HepG2 (cell line): ENCODE measurements around the gene PDXDC1. TPM values are rescaled to one million over a fixed set of nuclear protein-coding genes. Genes with fewer than 3 reads are reported as not detected.

Experiments
- ATF2 ChIP-seq: sonication (generic); formaldehyde crosslinking; IDR thresholded peaks from 2 replicates; pipeline ENCODE4 v1.4.0; 2020; ENCODE audit warnings: missing genetic modification reagents
- CBFB ChIP-seq: sonication (generic); formaldehyde crosslinking; IDR thresholded peaks from 2 replicates; pipeline ENCODE4 v1.4.0; 2020; ENCODE audit warnings: missing genetic modification reagents
- CBX2 ChIP-seq, 2 experiments: fragments of 200-600 bp in 1 of 2; sonication (generic); formaldehyde crosslinking in 1 of 2; IDR thresholded peaks; 2 replicates each; pipeline versions ENCODE4 v1.7.0 to v1.8.1; 2018 to 2022; ENCODE audit warnings: low read depth in 2 of 2, low read length in 1 of 2, mild to moderate bottlenecking in 1 of 2, missing genetic modification reagents in 1 of 2
- GABPB1 ChIP-seq: IDR thresholded peaks from 2 replicates; pipeline ENCODE4 v1.6.1; 2016; ENCODE audit warnings: mild to moderate bottlenecking, missing genetic modification reagents, moderate library complexity, missing compliant biosample characterization
- HNRNPLL ChIP-seq: fragments of 200-400 bp; formaldehyde crosslinking; IDR thresholded peaks from 2 replicates; pipeline ENCODE4 v1.6.1; 2017; ENCODE audit warnings: mild to moderate bottlenecking, low read depth, low read length; ENCODE audit not compliant: poor library complexity, severe bottlenecking
- KAT8 ChIP-seq: IDR thresholded peaks from 2 replicates; pipeline ENCODE4 v1.6.1; 2016; ENCODE audit warnings: missing genetic modification reagents, missing compliant biosample characterization
- MXD1 ChIP-seq: sonication (generic); formaldehyde crosslinking; IDR thresholded peaks from 2 replicates; pipeline ENCODE4 v1.4.0; 2020; ENCODE audit warnings: mild to moderate bottlenecking, missing genetic modification reagents
- NR0B2 ChIP-seq: sonication (generic); formaldehyde crosslinking; IDR thresholded peaks from 2 replicates; pipeline ENCODE4 v1.4.0; 2020; ENCODE audit warnings: mild to moderate bottlenecking, missing genetic modification reagents
- POLR2AphosphoS5 ChIP-seq: IDR thresholded peaks from 2 replicates; pipeline ENCODE4 v1.6.1; 2012; ENCODE audit warnings: low read depth, low read length
- RAD21 ChIP-seq: fragments of 450-650 bp; formaldehyde crosslinking; IDR thresholded peaks from 2 replicates; pipeline ENCODE4 v1.5.0; 2020; ENCODE audit warnings: mild to moderate bottlenecking
- RBFOX2 ChIP-seq: fragments of 200-400 bp; formaldehyde crosslinking; IDR thresholded peaks from 2 replicates; pipeline ENCODE4 v1.6.1; 2017; ENCODE audit warnings: low read depth, mild to moderate bottlenecking, low read length
- SIX4 ChIP-seq: sonication (generic); formaldehyde crosslinking; IDR thresholded peaks from 2 replicates; pipeline ENCODE4 v1.4.0; 2020; ENCODE audit warnings: missing genetic modification reagents
- SP1 ChIP-seq, 2 experiments: fragments of 450-650 bp in 1 of 2; sonication (generic) in 1 of 2; formaldehyde crosslinking in 1 of 2; IDR thresholded peaks; 2 replicates each; pipeline versions ENCODE4 v1.4.0 to v1.6.1; 2016 to 2020; ENCODE audit warnings: missing genetic modification reagents in 1 of 2
- TAF15 ChIP-seq: fragments of 200-400 bp; formaldehyde crosslinking; IDR thresholded peaks from one replicate; pipeline ENCODE4 v1.6.1; 2018; ENCODE audit warnings: mild to moderate bottlenecking, low read depth, low read length; ENCODE audit not compliant: poor library complexity, severe bottlenecking
- TCF7L2 ChIP-seq: IDR thresholded peaks from 2 replicates; pipeline ENCODE4 v1.6.1; 2011; ENCODE audit warnings: mild to moderate bottlenecking, low read depth, low read length, moderate library complexity
- THRA ChIP-seq: sonication (generic); formaldehyde crosslinking; IDR thresholded peaks from 2 replicates; pipeline ENCODE4 v1.4.0; 2020; ENCODE audit warnings: missing genetic modification reagents, borderline replicate concordance
- ZBTB1 ChIP-seq: sonication (generic); formaldehyde crosslinking; IDR thresholded peaks from 2 replicates; pipeline ENCODE4 v1.4.0; 2020; ENCODE audit warnings: missing genetic modification reagents, borderline replicate concordance
- ZBTB7B ChIP-seq: sonication (generic); formaldehyde crosslinking; IDR thresholded peaks from 2 replicates; pipeline ENCODE4 v1.4.0; 2020; ENCODE audit warnings: missing genetic modification reagents
- ZNF232 ChIP-seq: sonication (generic); formaldehyde crosslinking; IDR thresholded peaks from 2 replicates; pipeline ENCODE4 v1.4.0; 2020; ENCODE audit warnings: missing genetic modification reagents, borderline replicate concordance
- ZNF333 ChIP-seq: sonication (generic); formaldehyde crosslinking; IDR thresholded peaks from 2 replicates; pipeline ENCODE4 v1.4.0; 2020; ENCODE audit warnings: mild to moderate bottlenecking, missing genetic modification reagents, borderline replicate concordance
- ZNF557 ChIP-seq: sonication (generic); formaldehyde crosslinking; IDR thresholded peaks from 2 replicates; pipeline ENCODE4 v1.4.0; 2020; ENCODE audit warnings: missing genetic modification reagents
- ZNF704 ChIP-seq: sonication (generic); formaldehyde crosslinking; IDR thresholded peaks from 2 replicates; pipeline ENCODE4 v1.8.1; 2023; ENCODE audit warnings: mild to moderate bottlenecking, inconsistent platforms, moderate library complexity, missing genetic modification reagents, borderline replicate concordance
- ZNF720 ChIP-seq: sonication (generic); formaldehyde crosslinking; IDR thresholded peaks from 2 replicates; pipeline ENCODE4 v1.4.0; 2020; ENCODE audit warnings: missing genetic modification reagents
- polyA plus RNA-seq, 8 experiments: library from polyadenylated mRNA; depleted of rRNA in 3 of 8; stranded (reverse) in 7 of 8; unstranded in 1 of 8; fragments of >200 nt; fragmentation: Illumina TruSeq in 4 of 8; extraction: Trizol in 4 of 8; gene quantifications; 2 replicates each; pipeline versions ENCODE4 v1.2.1 to v1.2.3, GENCODE V29; 2011 to 2016; ENCODE audit warnings: low read depth in 4 of 8, missing spikeins in 1 of 8, mixed read lengths in 1 of 8; ENCODE audit not compliant: insufficient read depth in 1 of 8
- total RNA-seq, 5 experiments: library from RNA; depleted of rRNA; stranded (reverse); fragments of >200 nt; fragmentation: Illumina TruSeq; extraction: Trizol; gene quantifications; 2 replicates each; pipeline ENCODE4 v1.2.3, GENCODE V29; 2016; ENCODE audit warnings: low read depth in 1 of 5

PDXDC1 gene
- total and polyA plus RNA-seq, 2 of the 13 experiments (the other 11 are each of a cell fraction or from before 2014, with no cell fraction given), result 133 to 169 TPM

- TF ChIP-seq ATF2, result no peak
- no peak for TF ChIP-seq ZBTB1 (CRISPR knock-in tag)
- TF ChIP-seq ZNF704, result no peak; the same call in 1 of the 2 replicates
- TF ChIP-seq POLR2AphosphoS5, result no peak
- TF ChIP-seq THRA, result no peak
- TF ChIP-seq CBX2 (IDR thresholded peaks at IDR 0.05; ENCODE audit: low read depth, low read length), result no peak
- TF ChIP-seq CBX2 (CRISPR knock-in tag; IDR thresholded peaks at IDR 0.05; ENCODE audit: low read depth), result no peak
- TF ChIP-seq ZNF333 (CRISPR knock-in tag), result no peak
- TF ChIP-seq ZNF557, result no peak; the same call in 1 of the 2 replicates
- no peak for TF ChIP-seq KAT8 (CRISPR knock-in tag)
- TF ChIP-seq SIX4 (CRISPR knock-in tag), result no peak; the same call in 1 of the 2 replicates
- peak; percentile 53; the same call in 1 of the 2 replicates for TF ChIP-seq MXD1 (CRISPR knock-in tag)
- no peak for TF ChIP-seq TCF7L2
- TF ChIP-seq ZNF232 (CRISPR knock-in tag), result peak; percentile 90; the same call in 1 of the 2 replicates
- no peak; the same call in none of the 2 replicates for TF ChIP-seq RAD21 (CRISPR knock-in tag)
- no peak for TF ChIP-seq CBFB (CRISPR knock-in tag)
- peak; percentile 77 for TF ChIP-seq RBFOX2
- no peak for TF ChIP-seq HNRNPLL
- TF ChIP-seq TAF15, result peak; percentile 33
- no peak for TF ChIP-seq NR0B2
- no peak for TF ChIP-seq SP1 (IDR thresholded peaks at IDR 0.05)
- TF ChIP-seq SP1 (CRISPR knock-in tag; IDR thresholded peaks at IDR 0.05), result no peak
- peak; percentile 78 for TF ChIP-seq ZBTB7B
- peak; percentile 70; the same call in 1 of the 2 replicates for TF ChIP-seq GABPB1 (CRISPR knock-in tag)
- TF ChIP-seq ZNF720 (CRISPR knock-in tag), result no peak
Measured at GRCh38 chr16:15055141-15056053, 80.6 kb downstream of the PDXDC1 start (continued).
